Neural progenitor cell (in vitro differentiated cells): ENCODE measurements around the gene TM4SF20.

Source experiments
- EZH2 ChIP-seq: fragments of 200-600 bp; sonication (generic); IDR thresholded peaks from 2 replicates; pipeline ENCODE4 v1.6.1; 2017; ENCODE audit warnings: antibody characterized with exemption, mild to moderate bottlenecking, moderate library complexity
- TF ChIP-seq, protein P1 (sequence below): fragments of 200-600 bp; sonication (generic); IDR thresholded peaks from 2 replicates; pipeline ENCODE4 v1.5.1; 2017; ENCODE audit warnings: antibody characterized with exemption, mild to moderate bottlenecking

DNA sequence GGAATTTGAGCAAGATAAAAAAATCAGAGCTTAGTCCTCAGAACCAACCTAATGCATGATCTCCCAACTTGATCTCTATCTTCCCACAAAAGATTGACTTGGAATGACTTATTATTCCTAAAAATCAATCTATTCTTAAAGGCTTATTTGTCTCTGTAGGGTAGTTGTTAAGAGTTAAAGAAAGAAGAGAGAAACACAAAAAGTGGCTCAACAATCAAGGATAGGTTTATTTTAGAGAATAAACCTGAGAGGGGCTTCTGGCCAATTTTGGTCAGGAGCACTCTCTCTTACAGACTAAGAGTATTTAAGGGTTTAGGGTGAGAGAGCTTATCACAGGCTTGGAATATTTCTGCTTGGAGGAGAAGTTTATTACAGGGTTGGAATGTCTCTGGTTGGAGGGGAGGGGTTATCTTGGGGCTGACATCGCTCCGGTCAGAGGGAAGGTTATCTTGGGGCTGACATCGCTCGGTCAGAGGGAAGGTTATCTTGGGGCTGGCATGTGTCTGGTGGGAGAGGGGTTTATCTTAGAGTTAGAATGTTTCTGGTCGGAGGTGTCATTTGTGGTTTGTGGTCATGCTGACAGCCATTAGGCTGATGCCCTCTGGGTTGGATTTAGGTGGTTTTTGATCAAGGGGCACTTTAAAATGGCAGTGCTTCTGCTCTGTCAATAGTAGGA, 56.4 kb downstream of the TM4SF20 start:
- TF ChIP-seq, protein P1, sequence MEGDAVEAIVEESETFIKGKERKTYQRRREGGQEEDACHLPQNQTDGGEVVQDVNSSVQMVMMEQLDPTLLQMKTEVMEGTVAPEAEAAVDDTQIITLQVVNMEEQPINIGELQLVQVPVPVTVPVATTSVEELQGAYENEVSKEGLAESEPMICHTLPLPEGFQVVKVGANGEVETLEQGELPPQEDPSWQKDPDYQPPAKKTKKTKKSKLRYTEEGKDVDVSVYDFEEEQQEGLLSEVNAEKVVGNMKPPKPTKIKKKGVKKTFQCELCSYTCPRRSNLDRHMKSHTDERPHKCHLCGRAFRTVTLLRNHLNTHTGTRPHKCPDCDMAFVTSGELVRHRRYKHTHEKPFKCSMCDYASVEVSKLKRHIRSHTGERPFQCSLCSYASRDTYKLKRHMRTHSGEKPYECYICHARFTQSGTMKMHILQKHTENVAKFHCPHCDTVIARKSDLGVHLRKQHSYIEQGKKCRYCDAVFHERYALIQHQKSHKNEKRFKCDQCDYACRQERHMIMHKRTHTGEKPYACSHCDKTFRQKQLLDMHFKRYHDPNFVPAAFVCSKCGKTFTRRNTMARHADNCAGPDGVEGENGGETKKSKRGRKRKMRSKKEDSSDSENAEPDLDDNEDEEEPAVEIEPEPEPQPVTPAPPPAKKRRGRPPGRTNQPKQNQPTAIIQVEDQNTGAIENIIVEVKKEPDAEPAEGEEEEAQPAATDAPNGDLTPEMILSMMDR = no peak
- TF ChIP-seq EZH2 = no peak
